ENCODE results near the gene GNPTG. TPM values are rescaled to one million over a fixed set of nuclear protein-coding genes. Genes with fewer than 3 reads are reported as not detected.

The GNPTG gene
- total RNA-seq, 1 experiment from 2014 or later = 29.4 TPM

GRCh38 chr16:1401758-1402154 is 50.0 kb downstream of the GNPTG start:
- H2AK5ac ChIP-seq (ENCODE audit: insufficient read length, low read length) = no peak overlapping the region
- no peak overlapping the region for H3K23ac ChIP-seq (ENCODE audit: insufficient read length, low read depth, low read length)
- no peak overlapping the region for H3K18ac ChIP-seq (ENCODE audit: insufficient read length, low read depth, low read length)
- no peak overlapping the region for H3K27ac Mint-ChIP-seq
- no peak overlapping the region for H2BK120ac ChIP-seq (ENCODE audit: low read depth, low read length, poor library complexity, severe bottlenecking)
- no peaks in the 10 kb centered on the region; the same call in 1 of the 2 replicates for H3K79me2 ChIP-seq (ENCODE audit: insufficient read depth, low read length)
- H3K56ac ChIP-seq (ENCODE audit: insufficient read length, low read depth, low read length) = no peak overlapping the region
- TF ChIP-seq, protein P1, sequence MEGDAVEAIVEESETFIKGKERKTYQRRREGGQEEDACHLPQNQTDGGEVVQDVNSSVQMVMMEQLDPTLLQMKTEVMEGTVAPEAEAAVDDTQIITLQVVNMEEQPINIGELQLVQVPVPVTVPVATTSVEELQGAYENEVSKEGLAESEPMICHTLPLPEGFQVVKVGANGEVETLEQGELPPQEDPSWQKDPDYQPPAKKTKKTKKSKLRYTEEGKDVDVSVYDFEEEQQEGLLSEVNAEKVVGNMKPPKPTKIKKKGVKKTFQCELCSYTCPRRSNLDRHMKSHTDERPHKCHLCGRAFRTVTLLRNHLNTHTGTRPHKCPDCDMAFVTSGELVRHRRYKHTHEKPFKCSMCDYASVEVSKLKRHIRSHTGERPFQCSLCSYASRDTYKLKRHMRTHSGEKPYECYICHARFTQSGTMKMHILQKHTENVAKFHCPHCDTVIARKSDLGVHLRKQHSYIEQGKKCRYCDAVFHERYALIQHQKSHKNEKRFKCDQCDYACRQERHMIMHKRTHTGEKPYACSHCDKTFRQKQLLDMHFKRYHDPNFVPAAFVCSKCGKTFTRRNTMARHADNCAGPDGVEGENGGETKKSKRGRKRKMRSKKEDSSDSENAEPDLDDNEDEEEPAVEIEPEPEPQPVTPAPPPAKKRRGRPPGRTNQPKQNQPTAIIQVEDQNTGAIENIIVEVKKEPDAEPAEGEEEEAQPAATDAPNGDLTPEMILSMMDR (conservative IDR thresholded peaks at IDR 0.05) = no peak
- no peak overlapping the region for H4K91ac ChIP-seq (ENCODE audit: insufficient read length, low read depth, low read length)
- DNase-seq = no peak
- H3K4me2 ChIP-seq (ENCODE audit: insufficient read depth, insufficient read length, low read length) = no peak overlapping the region
- H3K36me3 Mint-ChIP-seq (ENCODE audit: insufficient read depth in 1 of 3, low read depth in 3 of 3) = peaks cover 7 to 30% (median 30%) of the 10 kb centered on the region in 3 experiments; a peak in 6 of 7 replicates
- H4K8ac ChIP-seq (replicated peaks; ENCODE audit: insufficient read length, low read depth, low read length) = no peak overlapping the region
- H3K27me3 Mint-ChIP-seq (ENCODE audit: low read depth) = no peaks in the 10 kb centered on the region
- H3K9me3 Mint-ChIP-seq = no peaks in the 10 kb centered on the region
- no peaks in the 10 kb centered on the region for H3K4me1 Mint-ChIP-seq
- WGBS (ENCODE audit: extremely low coverage, insufficient read length, low lambda C conversion rate) = no CpG with 5 or more reads among the region's 13 CpGs
- H3K4me1 ChIP-seq (ENCODE audit: insufficient read depth, low read length) = no peaks in the 10 kb centered on the region
- H2BK5ac ChIP-seq (ENCODE audit: insufficient read length, low read length) = no peak overlapping the region
- no peak overlapping the region for H3K4ac ChIP-seq (ENCODE audit: low read depth, low read length)
- no peak overlapping the region for H2BK15ac ChIP-seq (ENCODE audit: low read depth, low read length)
- no peaks in the 10 kb centered on the region for H3K79me1 ChIP-seq (ENCODE audit: insufficient read depth, low read depth, low read length, poor library complexity, severe bottlenecking)
- no peak overlapping the region for H3K27ac ChIP-seq (ENCODE audit: insufficient read length, low read depth, low read length)
- no peak overlapping the region for H2AFZ ChIP-seq (ENCODE audit: low read length)
- H3T11ph ChIP-seq (ENCODE audit: low read length) = no peak overlapping the region
- H3K23me2 ChIP-seq (ENCODE audit: insufficient read length, low read depth, low read length, poor library complexity, severe bottlenecking) = no peaks in the 10 kb centered on the region
- no peak overlapping the region for H3K4me3 Mint-ChIP-seq
- no peak overlapping the region for H3K9ac ChIP-seq (ENCODE audit: extremely low read depth, insufficient read length, low read length)
- no peaks in the 10 kb centered on the region for H3K27me3 ChIP-seq (ENCODE audit: insufficient read depth, low read length)
- H2BK20ac ChIP-seq (ENCODE audit: low read depth, low read length, poor library complexity, severe bottlenecking) = no peak overlapping the region
- no peaks in the 10 kb centered on the region for H4K20me1 ChIP-seq (ENCODE audit: control insufficient read depth, insufficient read depth, insufficient read length)
- H3K9me3 ChIP-seq (ENCODE audit: control insufficient read depth, low read depth, low read length) = no peaks in the 10 kb centered on the region
- no peak overlapping the region for H4K5ac ChIP-seq (ENCODE audit: insufficient read length, low read depth, low read length)
- H3K14ac ChIP-seq (ENCODE audit: insufficient read depth, low read length) = no peak overlapping the region
- H2BK12ac ChIP-seq (ENCODE audit: insufficient read length, low read depth, low read length) = no peak overlapping the region
